GM06990 (cell line): ENCODE data around the gene MBNL2.

Experiments
- DNase-seq: peaks from one replicate; pipeline ENCODE4 v3.0.0-alpha.2; 2011; ENCODE audit not compliant: insufficient read length; ENCODE audit errors: extremely low read depth
- H3K27me3 ChIP-seq: replicated peaks from 2 replicates; pipeline ENCODE4 v1.6.0; 2011; ENCODE audit warnings: low read length; ENCODE audit not compliant: control insufficient read depth, insufficient read depth
- H3K36me3 ChIP-seq: 2 replicates; pipeline ENCODE4 v1.5.1; 2011; ENCODE audit warnings: low read length; ENCODE audit not compliant: control insufficient read depth, insufficient read depth
- H3K4me3 ChIP-seq: replicated peaks from 2 replicates; pipeline ENCODE4 v1.5.1; 2011; ENCODE audit warnings: low read depth, mild to moderate bottlenecking, control low read depth, low read length
- TF ChIP-seq, protein P1 (sequence below): IDR thresholded peaks from 2 replicates; pipeline ENCODE4 v1.5.1; 2011; ENCODE audit warnings: low read length, control low read depth, mild to moderate bottlenecking, inconsistent platforms; ENCODE audit not compliant: insufficient read depth, poor library complexity, severe bottlenecking

MBNL2 gene

DNA sequence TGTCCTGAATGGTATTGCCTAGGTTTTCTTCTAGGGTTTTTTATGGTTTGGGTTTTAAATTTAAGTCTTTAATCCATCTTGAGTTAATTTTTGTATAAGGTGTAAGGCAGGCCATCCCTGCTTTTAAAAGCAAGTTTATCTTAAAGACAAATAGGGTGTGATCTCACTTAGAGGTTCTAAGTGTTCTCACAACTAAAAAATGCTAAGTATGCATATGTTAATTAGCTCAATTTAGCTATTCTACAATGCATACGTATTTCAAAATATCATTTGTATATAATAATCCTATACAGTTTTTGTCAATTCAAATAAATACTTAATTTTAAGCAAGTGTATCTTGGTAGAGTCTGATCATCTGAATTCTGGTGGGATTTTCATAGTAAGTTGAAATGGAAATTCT lies 50.4 kb downstream of the MBNL2 start:
- TF ChIP-seq, protein P1, sequence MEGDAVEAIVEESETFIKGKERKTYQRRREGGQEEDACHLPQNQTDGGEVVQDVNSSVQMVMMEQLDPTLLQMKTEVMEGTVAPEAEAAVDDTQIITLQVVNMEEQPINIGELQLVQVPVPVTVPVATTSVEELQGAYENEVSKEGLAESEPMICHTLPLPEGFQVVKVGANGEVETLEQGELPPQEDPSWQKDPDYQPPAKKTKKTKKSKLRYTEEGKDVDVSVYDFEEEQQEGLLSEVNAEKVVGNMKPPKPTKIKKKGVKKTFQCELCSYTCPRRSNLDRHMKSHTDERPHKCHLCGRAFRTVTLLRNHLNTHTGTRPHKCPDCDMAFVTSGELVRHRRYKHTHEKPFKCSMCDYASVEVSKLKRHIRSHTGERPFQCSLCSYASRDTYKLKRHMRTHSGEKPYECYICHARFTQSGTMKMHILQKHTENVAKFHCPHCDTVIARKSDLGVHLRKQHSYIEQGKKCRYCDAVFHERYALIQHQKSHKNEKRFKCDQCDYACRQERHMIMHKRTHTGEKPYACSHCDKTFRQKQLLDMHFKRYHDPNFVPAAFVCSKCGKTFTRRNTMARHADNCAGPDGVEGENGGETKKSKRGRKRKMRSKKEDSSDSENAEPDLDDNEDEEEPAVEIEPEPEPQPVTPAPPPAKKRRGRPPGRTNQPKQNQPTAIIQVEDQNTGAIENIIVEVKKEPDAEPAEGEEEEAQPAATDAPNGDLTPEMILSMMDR = no peak
- Histone ChIP-seq H3K36me3 (no peaks in the 10 kb centered on the region), H3K27me3 (no peaks in the 10 kb centered on the region), H3K4me3 (no peak overlapping the region)
- DNase-seq = no peak

GRCh38 chr13:97273341-97273831 lies 51.3 kb downstream of the MBNL2 start:
- Histone ChIP-seq H3K4me3 (no peak overlapping the region), H3K36me3 (no peaks in the 10 kb centered on the region), H3K27me3 (no peaks in the 10 kb centered on the region)
- TF ChIP-seq, protein P1 = no peak
- no peak for DNase-seq

DNA sequence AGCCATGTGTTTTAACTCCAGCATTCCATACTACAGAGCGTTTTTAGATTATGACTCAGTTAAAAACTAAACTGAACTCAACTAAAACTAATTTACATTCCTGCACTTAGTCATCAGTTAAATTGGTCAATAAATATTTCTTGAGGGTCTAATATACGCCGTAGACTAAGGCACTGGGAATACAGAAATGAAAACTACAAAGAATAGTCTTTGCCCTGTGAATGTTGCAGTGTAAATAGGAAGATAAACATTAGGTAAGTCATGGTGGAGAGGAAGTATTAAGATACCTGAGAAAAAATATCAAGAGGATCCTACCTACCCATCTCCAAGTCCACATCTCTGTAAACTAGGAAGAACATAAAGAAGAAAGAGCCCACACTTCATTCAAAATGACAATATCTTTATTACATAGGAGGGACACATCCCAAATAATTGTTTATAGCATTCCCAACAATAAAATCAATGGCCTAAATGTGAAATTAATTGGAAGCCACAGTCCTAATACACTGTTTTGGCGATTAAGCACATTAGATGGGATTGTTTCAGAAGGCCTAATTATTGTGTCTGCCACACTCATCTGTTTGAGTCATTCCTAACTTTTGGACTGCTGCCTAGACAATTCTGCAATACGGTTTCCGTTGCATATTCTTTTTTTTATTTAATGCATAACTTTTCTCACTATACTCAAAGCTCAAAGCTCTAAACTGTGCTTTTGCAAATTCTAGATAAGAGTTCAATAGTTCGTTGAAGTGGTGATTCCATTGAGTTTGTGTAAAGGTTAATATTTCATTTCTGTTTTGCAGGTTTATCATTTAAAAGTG lies 52.9 kb downstream of the MBNL2 start:
- Histone ChIP-seq H3K36me3 (no peaks in the 10 kb centered on the region), H3K27me3 (no peaks in the 10 kb centered on the region), H3K4me3 (no peak overlapping the region)
- TF ChIP-seq, protein P1 = no peak
- DNase-seq = no peak

- Histone ChIP-seq H3K4me3 (no peak overlapping the region), H3K36me3 (no peaks in the 10 kb centered on the region), H3K27me3 (no peaks in the 10 kb centered on the region)
- no peak for DNase-seq
- TF ChIP-seq, protein P1 = no peak
Measured at GRCh38 chr13:97275776-97276501, 53.8 kb downstream of the MBNL2 start.

GRCh38 chr13:97276862-97277269 lies 54.7 kb downstream of the MBNL2 start:
- no peaks in the 10 kb centered on the region for H3K36me3 ChIP-seq
- TF ChIP-seq, protein P1 = no peak
- H3K4me3 ChIP-seq = no peak overlapping the region
- DNase-seq = peak; percentile 33
- H3K27me3 ChIP-seq = no peaks in the 10 kb centered on the region
